ENCODE results near the gene MAP3K4. TPM values are rescaled to one million over a fixed set of nuclear protein-coding genes. Genes with fewer than 3 reads are reported as not detected.

MAP3K4 gene
- total RNA-seq, 1 experiment from 2014 or later, result 69.8 TPM

GRCh38 chr6:160995271-160995670, 3.7 kb downstream of the MAP3K4 start:
- peaks cover 37% of the 10 kb centered on the region for H3K4me1 Mint-ChIP-seq
- H3K4me3 Mint-ChIP-seq, result no peak overlapping the region
- H3K27ac Mint-ChIP-seq, result no peak overlapping the region
- no peak for DNase-seq (ENCODE audit: low spot score)
- no peak for TF ChIP-seq ZBTB21 (CRISPR knock-in tag; IDR thresholded peaks at IDR 0.05; ENCODE audit: borderline replicate concordance)
- TF ChIP-seq JUN (CRISPR knock-in tag; IDR thresholded peaks at IDR 0.05), result no peak
- TF ChIP-seq ZNF671 (CRISPR knock-in tag; IDR thresholded peaks at IDR 0.05), result no peak
- no peak for TF ChIP-seq ZNF317 (CRISPR knock-in tag; IDR thresholded peaks at IDR 0.05; ENCODE audit: borderline replicate concordance, low read depth)
- ATAC-seq, result no peak
- no peaks in the 10 kb centered on the region for H3K27me3 Mint-ChIP-seq (ENCODE audit: low read depth)
- CTCF ChIA-PET, result interaction anchor here (1.6 kb wide), 1 partner anchor 24 kb away, joined by 4 read pairs; no protein-coding TSS in a partner anchor
- POLR2A ChIA-PET, result no interaction called here
- H3K9me3 Mint-ChIP-seq, result peaks cover 3% of the 10 kb centered on the region; the same call in 1 of the 2 replicates
- H3K36me3 Mint-ChIP-seq, result peaks cover 5% of the 10 kb centered on the region

- DNase-seq (ENCODE audit: low spot score), result no peak
- Mint-ChIP-seq H3K9me3 (peaks cover 3% of the 10 kb centered on the region; the same call in 1 of the 2 replicates), H3K27me3 (ENCODE audit: low read depth) (no peaks in the 10 kb centered on the region), H3K36me3 (peaks cover 5% of the 10 kb centered on the region), H3K4me3 (no peak overlapping the region), H3K4me1 (peaks cover 35% of the 10 kb centered on the region), H3K27ac (peak overlapping the region; percentile 33; the same call in 1 of the 2 replicates)
- ChIA-PET POLR2A (no interaction called here), CTCF (interaction anchor here (1.6 kb wide), 1 partner anchor 25 kb away, joined by 4 read pairs; no protein-coding TSS in a partner anchor)
- no peak for ATAC-seq
- TF ChIP-seq CREM (CRISPR knock-in tag; IDR thresholded peaks at IDR 0.05), result no peak
- no peak for TF ChIP-seq HMGXB4 (CRISPR knock-in tag; IDR thresholded peaks at IDR 0.05)
- TF ChIP-seq KAT7 (CRISPR knock-in tag; IDR thresholded peaks at IDR 0.05; ENCODE audit: borderline replicate concordance), result no peak
- TF ChIP-seq MYBL2 (CRISPR knock-in tag; IDR thresholded peaks at IDR 0.05), result no peak
- no peak for TF ChIP-seq ZNF512 (CRISPR knock-in tag; IDR thresholded peaks at IDR 0.05; ENCODE audit: borderline replicate concordance)
- no peak for TF ChIP-seq SMAD3 (CRISPR knock-in tag; IDR thresholded peaks at IDR 0.05; ENCODE audit: borderline replicate concordance)
- no peak for TF ChIP-seq JAZF1 (CRISPR knock-in tag; IDR thresholded peaks at IDR 0.05)
- no peak for TF ChIP-seq TEAD1 (CRISPR knock-in tag; IDR thresholded peaks at IDR 0.05)
- no peak for TF ChIP-seq PRRX2 (CRISPR knock-in tag; IDR thresholded peaks at IDR 0.05)
- TF ChIP-seq GRHL2 (CRISPR knock-in tag; IDR thresholded peaks at IDR 0.05; ENCODE audit: insufficient replicate concordance, severe bottlenecking), result no peak
These were observed 4.6 kb downstream of the MAP3K4 start for GRCh38 chr6:160996131-160996601.

- Mint-ChIP-seq H3K4me3 (no peak overlapping the region), H3K27me3 (ENCODE audit: low read depth) (no peaks in the 10 kb centered on the region), H3K36me3 (peaks cover 3% of the 10 kb centered on the region), H3K4me1 (peaks cover 42% of the 10 kb centered on the region), H3K9me3 (peaks cover 3% of the 10 kb centered on the region; the same call in 1 of the 2 replicates), H3K27ac (no peak overlapping the region)
- ATAC-seq (no peak), DNase-seq (ENCODE audit: low spot score) (no peak)
- ChIA-PET CTCF (interaction anchor here (0.9 to 1.5 kb wide), 2 partner anchors 65 to 67 kb away, joined by 3 to 7 read pairs; no protein-coding TSS in a partner anchor), POLR2A (no interaction called here)
- TF ChIP-seq ZNF532 (CRISPR knock-in tag; IDR thresholded peaks at IDR 0.05; ENCODE audit: borderline replicate concordance) (no peak), NR1H2 (CRISPR knock-in tag; IDR thresholded peaks at IDR 0.05) (no peak), CTCF (IDR thresholded peaks at IDR 0.05) (no peak), SOX15 (CRISPR knock-in tag; IDR thresholded peaks at IDR 0.05) (no peak), ZNF281 (CRISPR knock-in tag; IDR thresholded peaks at IDR 0.05) (no peak), NFYB (CRISPR knock-in tag; conservative IDR thresholded peaks at IDR 0.05; ENCODE audit: low read depth) (no peak)
These were observed 6.6 kb downstream of the MAP3K4 start for GRCh38 chr6:160998217-160998616.

All from WTC11 (cell line).